Umbilical cord (tissue), 2 donors: ENCODE results near the gene ADM. TPM values are rescaled to one million over a fixed set of nuclear protein-coding genes. Genes with fewer than 3 reads are reported as not detected.

Source experiments
- DNase-seq: peaks from one replicate; pipeline ENCODE4 v3.0.0-alpha.2; 2015; ENCODE audit warnings: low spot score
- total RNA-seq: library from RNA; depleted of rRNA; stranded (reverse); fragments of >200 nt; gene quantifications from one replicate; pipeline ENCODE4 v1.2.3, GENCODE V29; 2014; ENCODE audit warnings: low replicate concordance; ENCODE audit not compliant: insufficient read depth

The ADM gene
- total RNA-seq, 1 donor from 2014 or later: 31.5 TPM

GRCh38 chr11:10309163-10310093, 4.6 kb downstream of the ADM start:
- no peak for DNase-seq

- no peak for DNase-seq
Measured at GRCh38 chr11:10310301-10310841, 5.5 kb downstream of the ADM start.

GRCh38 chr11:10311802-10312201, 6.9 kb downstream of the ADM start:
- DNase-seq: no peak

- DNase-seq: no peak
Measured at GRCh38 chr11:10314199-10315072, 9.6 kb downstream of the ADM start.

- DNase-seq: no peak
Measured at GRCh38 chr11:10315083-10315482, 10.2 kb downstream of the ADM start.

GRCh38 chr11:10317151-10317755, 12.4 kb downstream of the ADM start:
- no peak for DNase-seq

GRCh38 chr11:10317776-10318526, 13.1 kb downstream of the ADM start:
- DNase-seq: no peak

- no peak for DNase-seq
Measured at GRCh38 chr11:10318527-10318802, 13.6 kb downstream of the ADM start.

- DNase-seq: no peak
Measured at GRCh38 chr11:10319702-10320558, 15.1 kb downstream of the ADM start.

- no peak for DNase-seq
Measured at GRCh38 chr11:10320736-10321465, 16.0 kb downstream of the ADM start.

- DNase-seq: no peak
Measured at GRCh38 chr11:10322401-10322800, 17.5 kb downstream of the ADM start.

GRCh38 chr11:10322830-10323792, 18.2 kb downstream of the ADM start:
- peak; percentile 85 for DNase-seq

GRCh38 chr11:10323793-10324170, 18.9 kb downstream of the ADM start:
- no peak for DNase-seq

- no peak for DNase-seq
Measured at GRCh38 chr11:10324474-10324873, 19.6 kb downstream of the ADM start.

GRCh38 chr11:10325277-10326011, 20.6 kb downstream of the ADM start:
- DNase-seq: no peak

GRCh38 chr11:10326012-10326964, 21.4 kb downstream of the ADM start:
- DNase-seq: no peak

- DNase-seq: no peak
Measured at GRCh38 chr11:10327254-10327653, 22.4 kb downstream of the ADM start.
